GM12891 (cell line): Measurements from ENCODE around the gene CEP63.
"Not testable (repeated sequence)": the region's sequence is repeated elsewhere in the genome, so short reads cannot be mapped to it uniquely, and the experiment has no call there.

Experiments used
- POLR2A ChIP-seq: IDR thresholded peaks from 2 replicates; pipeline ENCODE4 v1.6.1; 2011; ENCODE audit warnings: low read depth, low read length, control low read depth
- TAF1 ChIP-seq: IDR thresholded peaks from 2 replicates; pipeline ENCODE4 v1.6.1; 2011; ENCODE audit warnings: low read depth, low read length, control low read depth

- not testable (repeated sequence) for TF ChIP-seq POLR2A, TAF1
Observed at GRCh38 chr3:134569899-134570298, 84.0 kb downstream of the CEP63 start.
